Mesenchymal stem cell (in vitro differentiated cells and primary cell): ENCODE data around the gene HOXB2.

Experiments used
- DNase-seq: peaks from one replicate; pipeline ENCODE4 v3.0.0-alpha.2; 2013
- H2AFZ ChIP-seq: one replicate; pipeline ENCODE4 v1.6.1; 2013; ENCODE audit warnings: low read depth, mild to moderate bottlenecking, control low read depth, inconsistent platforms, low read length, moderate library complexity
- H2AK5ac ChIP-seq: 2 replicates; pipeline ENCODE4 v1.6.1; 2013; ENCODE audit warnings: low read length, moderate library complexity, mild to moderate bottlenecking, inconsistent platforms; ENCODE audit not compliant: severe bottlenecking
- H2BK120ac ChIP-seq: one replicate; pipeline ENCODE4 v1.6.1; 2013; ENCODE audit warnings: low read depth, mild to moderate bottlenecking, inconsistent platforms, low read length, moderate library complexity
- H2BK12ac ChIP-seq, 2 experiments: one replicate each; pipeline ENCODE4 v1.6.1; 2013; ENCODE audit warnings: inconsistent platforms in 2 of 2, low read length in 2 of 2, mild to moderate bottlenecking in 2 of 2, moderate library complexity in 2 of 2, control low read depth in 1 of 2
- H2BK15ac ChIP-seq: one replicate; pipeline ENCODE4 v1.6.1; 2013; ENCODE audit warnings: mild to moderate bottlenecking, low read depth, inconsistent platforms; ENCODE audit not compliant: poor library complexity, severe bottlenecking
- H2BK5ac ChIP-seq: 2 replicates; pipeline ENCODE4 v1.6.1; 2013; ENCODE audit warnings: low read depth, mild to moderate bottlenecking, low read length, control low read depth, inconsistent platforms; ENCODE audit not compliant: poor library complexity, severe bottlenecking
- H3K14ac ChIP-seq, 2 experiments: one replicate each; pipeline ENCODE4 v1.6.1; 2013; ENCODE audit warnings: inconsistent platforms in 2 of 2, low read length in 2 of 2, control low read depth in 1 of 2, mild to moderate bottlenecking in 1 of 2, moderate library complexity in 1 of 2
- H3K18ac ChIP-seq, 2 experiments: one replicate each; pipeline ENCODE4 v1.6.1; 2013; ENCODE audit warnings: inconsistent platforms in 2 of 2, low read length in 2 of 2, control low read depth in 1 of 2, low read depth in 1 of 2, mild to moderate bottlenecking in 1 of 2
- H3K23ac ChIP-seq, 2 experiments: one replicate each; pipeline ENCODE4 v1.6.1; 2013; ENCODE audit warnings: inconsistent platforms in 2 of 2, low read length in 2 of 2, mild to moderate bottlenecking in 2 of 2, moderate library complexity in 2 of 2, control low read depth in 1 of 2
- H3K27ac ChIP-seq: 2 replicates; pipeline ENCODE4 v1.5.1; 2013; ENCODE audit warnings: mild to moderate bottlenecking, moderate library complexity, low read length, control low read depth, inconsistent platforms; ENCODE audit not compliant: poor library complexity, severe bottlenecking
- H3K27me3 ChIP-seq, 2 experiments: 2 replicates each; pipeline versions ENCODE4 v1.6.1 to v1.7.0; 2013; ENCODE audit warnings: low read length in 2 of 2, mild to moderate bottlenecking in 2 of 2, moderate library complexity in 2 of 2, control low read depth in 1 of 2, inconsistent platforms in 1 of 2; ENCODE audit not compliant: control insufficient read depth in 1 of 2, insufficient read depth in 1 of 2
- H3K36me3 ChIP-seq, 2 experiments: 2 replicates each; pipeline versions ENCODE4 v1.6.1 to v1.7.0; 2013; ENCODE audit warnings: low read length in 2 of 2, control low read depth in 1 of 2, inconsistent platforms in 1 of 2, low read depth in 1 of 2, mild to moderate bottlenecking in 1 of 2; ENCODE audit not compliant: insufficient read depth in 2 of 2, control insufficient read depth in 1 of 2
- H3K4ac ChIP-seq, 2 experiments: one replicate each; pipeline ENCODE4 v1.6.1; 2013; ENCODE audit warnings: inconsistent platforms in 2 of 2, low read length in 2 of 2, mild to moderate bottlenecking in 2 of 2, moderate library complexity in 2 of 2, control low read depth in 1 of 2, low read depth in 1 of 2
- H3K4me1 ChIP-seq: 2 replicates; pipeline ENCODE4 v1.6.1; 2013; ENCODE audit warnings: low read depth, low read length, control low read depth; ENCODE audit not compliant: control insufficient read depth, insufficient read depth
- H3K4me2 ChIP-seq: 2 replicates; pipeline ENCODE4 v1.6.1; 2013; ENCODE audit warnings: low read length, mild to moderate bottlenecking, inconsistent platforms; ENCODE audit not compliant: poor library complexity, severe bottlenecking
- H3K4me3 ChIP-seq, 2 experiments: 2 replicates each; pipeline versions ENCODE4 v1.5.1 to v1.7.0; 2013; ENCODE audit warnings: low read length in 2 of 2, mild to moderate bottlenecking in 2 of 2, control low read depth in 1 of 2, low read depth in 1 of 2; ENCODE audit not compliant: insufficient read depth in 1 of 2
- H3K79me1 ChIP-seq: replicated peaks from 2 replicates; pipeline ENCODE4 v1.6.1; 2013; ENCODE audit warnings: mild to moderate bottlenecking, control low read depth, low read length, inconsistent platforms; ENCODE audit not compliant: poor library complexity, severe bottlenecking
- H3K9ac ChIP-seq: 2 replicates; pipeline ENCODE4 v1.7.0; 2013; ENCODE audit warnings: mild to moderate bottlenecking, low read length, moderate library complexity
- H3K9me3 ChIP-seq: 2 replicates; pipeline ENCODE4 v1.7.0; 2013; ENCODE audit warnings: mild to moderate bottlenecking, low read length; ENCODE audit not compliant: control insufficient read depth
- H4K8ac ChIP-seq: one replicate; pipeline ENCODE4 v1.6.1; 2013; ENCODE audit warnings: inconsistent platforms, mild to moderate bottlenecking, low read length, moderate library complexity
- H4K91ac ChIP-seq: one replicate; pipeline ENCODE4 v1.6.1; 2013; ENCODE audit warnings: mild to moderate bottlenecking, low read length, inconsistent platforms
- WGBS: methylation state at CpG from one replicate; pipeline ENCODE4 v1.1.7; 2013; ENCODE audit warnings: mixed read lengths; 5-methylcytosine and 5-hydroxymethylcytosine counted together

The HOXB2 gene

GRCh38 chr17:48558831-48559121, 13.9 kb upstream of the HOXB2 start:
- DNase-seq: peak; percentile 17
- H3K27me3 ChIP-seq: no peaks in the 10 kb centered on the region
- no peak overlapping the region for H3K27ac ChIP-seq
- no peak overlapping the region for H3K4me2 ChIP-seq
- H2BK5ac ChIP-seq: no peak overlapping the region
- H2BK12ac ChIP-seq: no peak overlapping the region
- H3K9me3 ChIP-seq: no peaks in the 10 kb centered on the region
- peak overlapping the region in 1 of 2 experiments; percentile 68 for H3K4me3 ChIP-seq
- H4K91ac ChIP-seq: no peak overlapping the region
- no peak overlapping the region for H3K14ac ChIP-seq
- H3K4ac ChIP-seq: peak overlapping the region in 1 of 2 experiments; percentile 6
- H3K4me1 ChIP-seq: peaks cover 40% of the 10 kb centered on the region
- peak overlapping the region in 1 of 2 experiments; percentile 76 for H3K18ac ChIP-seq
- H4K8ac ChIP-seq: no peak overlapping the region
- WGBS: 58% methylated on average over 2 of the region's 2 CpGs
- no peak overlapping the region for H2AFZ ChIP-seq
- no peak overlapping the region for H2BK120ac ChIP-seq
- no peak overlapping the region for H2AK5ac ChIP-seq
- peaks cover 1% of the 10 kb centered on the region for H3K79me1 ChIP-seq
- peaks cover 15 to 23% of the 10 kb centered on the region in 2 experiments for H3K36me3 ChIP-seq
- H3K23ac ChIP-seq: no peak overlapping the region
- H2BK15ac ChIP-seq: peak overlapping the region; percentile 2
- peak overlapping the region; percentile 82 for H3K9ac ChIP-seq

GRCh38 chr17:48558057-48558830, 13.3 kb upstream of the HOXB2 start:
- Histone ChIP-seq H3K27me3 (no peaks in the 10 kb centered on the region), H3K4me2 (no peak overlapping the region), H3K14ac (peak overlapping the region in 1 of 2 experiments; percentile 31), H2BK12ac (peak overlapping the region in 1 of 2 experiments; percentile 71), H3K9ac (peak overlapping the region; percentile 82), H3K36me3 (peaks cover 15 to 21% of the 10 kb centered on the region in 2 experiments), H3K9me3 (no peaks in the 10 kb centered on the region), H2BK5ac (no peak overlapping the region), H3K4me1 (peaks cover 36% of the 10 kb centered on the region), H4K8ac (peak overlapping the region; percentile 86), H2AK5ac (peak overlapping the region; percentile 41), H2AFZ (no peak overlapping the region), H4K91ac (peak overlapping the region; percentile 18), H3K23ac (peak overlapping the region; percentile 55 to 95), H3K18ac (peak overlapping the region; percentile 70 to 90), H3K4me3 (peak overlapping the region in 1 of 2 experiments; percentile 68), H2BK120ac (no peak overlapping the region), H3K79me1 (peaks cover 1% of the 10 kb centered on the region), H3K4ac (peak overlapping the region; percentile 38 to 81), H2BK15ac (peak overlapping the region; percentile 52), H3K27ac (no peak overlapping the region)
- DNase-seq: peak; percentile 31
- 52% methylated on average over 12 of the region's 13 CpGs for WGBS

GRCh38 chr17:48556576-48557401, 11.9 kb upstream of the HOXB2 start:
- Histone ChIP-seq H2BK120ac (no peak overlapping the region), H3K4me3 (peak overlapping the region in 1 of 2 experiments; percentile 68), H3K14ac (no peak overlapping the region), H2BK15ac (no peak overlapping the region), H3K9me3 (no peaks in the 10 kb centered on the region), H2BK5ac (no peak overlapping the region), H3K9ac (peak overlapping the region; percentile 82), H3K4me2 (no peak overlapping the region), H2BK12ac (peak overlapping the region in 1 of 2 experiments; percentile 49), H3K4me1 (peaks cover 35% of the 10 kb centered on the region), H2AFZ (no peak overlapping the region), H3K79me1 (peaks cover 3% of the 10 kb centered on the region), H3K4ac (peak overlapping the region in 1 of 2 experiments; percentile 83), H4K8ac (peak overlapping the region; percentile 36), H2AK5ac (peak overlapping the region; percentile 29), H3K27ac (peak overlapping the region; percentile 75), H3K27me3 (no peaks in the 10 kb centered on the region), H4K91ac (no peak overlapping the region), H3K23ac (peak overlapping the region in 1 of 2 experiments; percentile 86), H3K18ac (peak overlapping the region; percentile 48 to 79), H3K36me3 (peaks cover 12 to 18% of the 10 kb centered on the region in 2 experiments)
- DNase-seq: peak; percentile 68
- 10% methylated on average over 6 of the region's 7 CpGs for WGBS

- Histone ChIP-seq H2AK5ac (no peak overlapping the region), H3K4me3 (peak overlapping the region in 1 of 2 experiments; percentile 68), H4K91ac (no peak overlapping the region), H3K4me2 (peak overlapping the region; percentile 66), H2BK12ac (peak overlapping the region in 1 of 2 experiments; percentile 25), H2BK5ac (no peak overlapping the region), H3K4ac (no peak overlapping the region), H3K27me3 (no peaks in the 10 kb centered on the region), H3K4me1 (peaks cover 35% of the 10 kb centered on the region), H3K9me3 (no peaks in the 10 kb centered on the region), H2AFZ (no peak overlapping the region), H3K79me1 (peaks cover 3% of the 10 kb centered on the region), H3K23ac (no peak overlapping the region), H4K8ac (no peak overlapping the region), H3K14ac (no peak overlapping the region), H2BK120ac (peak overlapping the region; percentile 55), H2BK15ac (no peak overlapping the region), H3K27ac (peak overlapping the region; percentile 75), H3K36me3 (peaks cover 13 to 24% of the 10 kb centered on the region in 2 experiments), H3K9ac (peak overlapping the region; percentile 82), H3K18ac (no peak overlapping the region)
- DNase-seq: peak; percentile 47
- WGBS: 10% methylated on average over 4 of the region's 5 CpGs
Observed at GRCh38 chr17:48556229-48556575, 11.3 kb upstream of the HOXB2 start.
